Measurements from ENCODE around the gene PARD3.

The PARD3 gene

GRCh38 chr10:34635111-34635510 lies 180.0 kb downstream of the PARD3 start:
- Histone ChIP-seq H3K9me2 (replicated peaks; ENCODE audit: control insufficient read depth, low read length) (no peaks in the 10 kb centered on the region), H3K27ac (ENCODE audit: low read depth, low read length) (no peak overlapping the region), H3K4me1 (ENCODE audit: control insufficient read depth, low read length) (peaks cover 30% of the 10 kb centered on the region), H3K4me2 (ENCODE audit: low read length) (no peak overlapping the region), H3F3A (ENCODE audit: control insufficient read depth, insufficient read depth) (peaks cover 4% of the 10 kb centered on the region), H3K36me3 (ENCODE audit: control insufficient read depth, low read length) (no peaks in the 10 kb centered on the region), H3K27me3 (ENCODE audit: control insufficient read depth, low read length) (no peaks in the 10 kb centered on the region), H4K20me1 (ENCODE audit: control insufficient read depth, insufficient read depth, low read depth, low read length) (no peaks in the 10 kb centered on the region), H3K4me3 (ENCODE audit: low read length) (no peak overlapping the region), H3K9me3 (ENCODE audit: control insufficient read depth, insufficient read depth, low read length) (no peaks in the 10 kb centered on the region), H3K79me2 (ENCODE audit: control insufficient read depth, low read length) (no peaks in the 10 kb centered on the region)
- TF ChIP-seq, protein P1, sequence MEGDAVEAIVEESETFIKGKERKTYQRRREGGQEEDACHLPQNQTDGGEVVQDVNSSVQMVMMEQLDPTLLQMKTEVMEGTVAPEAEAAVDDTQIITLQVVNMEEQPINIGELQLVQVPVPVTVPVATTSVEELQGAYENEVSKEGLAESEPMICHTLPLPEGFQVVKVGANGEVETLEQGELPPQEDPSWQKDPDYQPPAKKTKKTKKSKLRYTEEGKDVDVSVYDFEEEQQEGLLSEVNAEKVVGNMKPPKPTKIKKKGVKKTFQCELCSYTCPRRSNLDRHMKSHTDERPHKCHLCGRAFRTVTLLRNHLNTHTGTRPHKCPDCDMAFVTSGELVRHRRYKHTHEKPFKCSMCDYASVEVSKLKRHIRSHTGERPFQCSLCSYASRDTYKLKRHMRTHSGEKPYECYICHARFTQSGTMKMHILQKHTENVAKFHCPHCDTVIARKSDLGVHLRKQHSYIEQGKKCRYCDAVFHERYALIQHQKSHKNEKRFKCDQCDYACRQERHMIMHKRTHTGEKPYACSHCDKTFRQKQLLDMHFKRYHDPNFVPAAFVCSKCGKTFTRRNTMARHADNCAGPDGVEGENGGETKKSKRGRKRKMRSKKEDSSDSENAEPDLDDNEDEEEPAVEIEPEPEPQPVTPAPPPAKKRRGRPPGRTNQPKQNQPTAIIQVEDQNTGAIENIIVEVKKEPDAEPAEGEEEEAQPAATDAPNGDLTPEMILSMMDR (IDR thresholded peaks at IDR 0.05; ENCODE audit: low read depth, low read length, poor library complexity, severe bottlenecking) = no peak
- TF ChIP-seq EZH2phosphoT487 (IDR thresholded peaks at IDR 0.05; ENCODE audit: borderline replicate concordance, low read length) = no peak

- peaks cover 4% of the 10 kb centered on the region for H3F3A ChIP-seq (ENCODE audit: control insufficient read depth, insufficient read depth)
- H4K20me1 ChIP-seq (ENCODE audit: control insufficient read depth, insufficient read depth, low read depth, low read length) = no peaks in the 10 kb centered on the region
- H3K9me2 ChIP-seq (replicated peaks; ENCODE audit: control insufficient read depth, low read length) = no peaks in the 10 kb centered on the region
- no peaks in the 10 kb centered on the region for H3K27me3 ChIP-seq (ENCODE audit: control insufficient read depth, low read length)
- no peaks in the 10 kb centered on the region for H3K79me2 ChIP-seq (ENCODE audit: control insufficient read depth, low read length)
- H3K4me3 ChIP-seq (ENCODE audit: low read length) = no peak overlapping the region
- H3K9me3 ChIP-seq (ENCODE audit: control insufficient read depth, insufficient read depth, low read length) = no peaks in the 10 kb centered on the region
- H3K4me2 ChIP-seq (ENCODE audit: low read length) = no peak overlapping the region
- peaks cover 28% of the 10 kb centered on the region for H3K4me1 ChIP-seq (ENCODE audit: control insufficient read depth, low read length)
- TF ChIP-seq, protein P1 (IDR thresholded peaks at IDR 0.05; ENCODE audit: low read depth, low read length, poor library complexity, severe bottlenecking) = no peak
- TF ChIP-seq EZH2phosphoT487 (IDR thresholded peaks at IDR 0.05; ENCODE audit: borderline replicate concordance, low read length) = no peak
- H3K36me3 ChIP-seq (ENCODE audit: control insufficient read depth, low read length) = no peaks in the 10 kb centered on the region
- H3K27ac ChIP-seq (ENCODE audit: low read depth, low read length) = no peak overlapping the region
These were observed 181.7 kb downstream of the PARD3 start for GRCh38 chr10:34633374-34633773.

GRCh38 chr10:34629084-34629483 lies 186.0 kb downstream of the PARD3 start:
- no peak for TF ChIP-seq EZH2phosphoT487 (IDR thresholded peaks at IDR 0.05; ENCODE audit: borderline replicate concordance, low read length)
- TF ChIP-seq, protein P1 (IDR thresholded peaks at IDR 0.05; ENCODE audit: low read depth, low read length, poor library complexity, severe bottlenecking) = no peak
- H3K9me3 ChIP-seq (ENCODE audit: control insufficient read depth, insufficient read depth, low read length) = no peaks in the 10 kb centered on the region
- H3K4me3 ChIP-seq (ENCODE audit: low read length) = no peak overlapping the region
- H3K4me1 ChIP-seq (ENCODE audit: control insufficient read depth, low read length) = peaks cover 44% of the 10 kb centered on the region
- no peaks in the 10 kb centered on the region for H3K9me2 ChIP-seq (replicated peaks; ENCODE audit: control insufficient read depth, low read length)
- no peaks in the 10 kb centered on the region for H3K79me2 ChIP-seq (ENCODE audit: control insufficient read depth, low read length)
- no peaks in the 10 kb centered on the region for H3F3A ChIP-seq (ENCODE audit: control insufficient read depth, insufficient read depth)
- no peak overlapping the region for H3K4me2 ChIP-seq (ENCODE audit: low read length)
- no peaks in the 10 kb centered on the region for H4K20me1 ChIP-seq (ENCODE audit: control insufficient read depth, insufficient read depth, low read depth, low read length)
- H3K36me3 ChIP-seq (ENCODE audit: control insufficient read depth, low read length) = no peaks in the 10 kb centered on the region
- H3K27me3 ChIP-seq (ENCODE audit: control insufficient read depth, low read length) = no peaks in the 10 kb centered on the region
- no peak overlapping the region for H3K27ac ChIP-seq (ENCODE audit: low read depth, low read length)
